Dermis microvascular lymphatic vessel endothelial cell (primary cell): ENCODE measurements around the gene CLEC16A. TPM values are rescaled to one million over a fixed set of nuclear protein-coding genes. Genes with fewer than 3 reads are reported as not detected.
A peak's percentile ranks its signal among the peaks of the same experiment; 100 is the strongest.
"Not testable (repeated sequence)": the region's sequence is repeated elsewhere in the genome, so short reads cannot be mapped to it uniquely, and the experiment has no call there.

Source experiments
- DNase-seq, 2 donors: peaks; one replicate each; pipeline versions ENCODE4 v3.0.0 to v3.0.0-alpha.2; 2010; ENCODE audit warnings: low read depth in 2 of 2
- total RNA-seq: library from RNA; depleted of rRNA; stranded (reverse); fragments of >200 nt; gene quantifications from 2 replicates; pipeline ENCODE4 v1.2.1, GENCODE V29; 2014

The CLEC16A gene
- total RNA-seq, 1 donor from 2014 or later: 10.5 TPM

DNA sequence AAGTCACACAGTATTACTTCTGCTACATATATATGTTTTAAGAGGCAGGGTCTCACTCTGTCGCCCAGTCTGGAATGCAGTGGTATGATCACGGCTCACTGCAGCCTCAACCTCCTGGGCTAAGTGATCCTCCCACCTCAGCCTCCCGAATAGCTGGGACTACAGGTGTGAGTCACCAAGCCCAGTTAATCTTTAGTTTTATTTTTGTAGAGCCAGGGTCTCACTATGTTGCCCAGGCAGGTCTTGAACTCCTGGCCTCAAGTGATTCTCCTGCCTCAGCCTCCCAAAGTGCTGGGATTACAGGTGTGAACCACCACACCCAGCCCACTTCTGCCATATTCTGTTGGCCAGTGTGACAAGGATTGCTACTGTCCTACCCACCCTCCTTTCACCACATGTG, 19.1 kb upstream of the CLEC16A start:
- DNase-seq: not testable (repeated sequence)

GRCh38 chr16:10926094-10926493, 18.3 kb upstream of the CLEC16A start:
- DNase-seq: no peak

DNA sequence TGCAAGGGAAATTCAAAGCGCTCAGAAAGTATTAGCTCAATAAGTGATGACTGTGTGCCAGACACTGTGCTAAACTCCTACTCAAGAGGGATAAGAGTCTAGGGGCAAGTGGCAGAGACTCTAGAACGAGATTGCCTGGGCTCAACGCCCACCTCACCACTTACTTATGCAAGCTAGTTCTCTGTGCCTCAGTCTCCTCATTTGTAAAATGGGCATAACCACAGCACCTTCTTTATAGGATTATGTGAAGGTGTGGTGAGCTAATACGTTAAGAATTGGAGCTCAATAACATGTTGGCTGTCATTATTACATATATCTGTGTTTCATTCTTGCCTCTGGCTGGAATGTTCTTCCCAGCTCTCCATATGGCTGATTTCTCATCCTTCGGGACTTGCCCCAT, 17.5 kb upstream of the CLEC16A start:
- DNase-seq: no peak

DNA sequence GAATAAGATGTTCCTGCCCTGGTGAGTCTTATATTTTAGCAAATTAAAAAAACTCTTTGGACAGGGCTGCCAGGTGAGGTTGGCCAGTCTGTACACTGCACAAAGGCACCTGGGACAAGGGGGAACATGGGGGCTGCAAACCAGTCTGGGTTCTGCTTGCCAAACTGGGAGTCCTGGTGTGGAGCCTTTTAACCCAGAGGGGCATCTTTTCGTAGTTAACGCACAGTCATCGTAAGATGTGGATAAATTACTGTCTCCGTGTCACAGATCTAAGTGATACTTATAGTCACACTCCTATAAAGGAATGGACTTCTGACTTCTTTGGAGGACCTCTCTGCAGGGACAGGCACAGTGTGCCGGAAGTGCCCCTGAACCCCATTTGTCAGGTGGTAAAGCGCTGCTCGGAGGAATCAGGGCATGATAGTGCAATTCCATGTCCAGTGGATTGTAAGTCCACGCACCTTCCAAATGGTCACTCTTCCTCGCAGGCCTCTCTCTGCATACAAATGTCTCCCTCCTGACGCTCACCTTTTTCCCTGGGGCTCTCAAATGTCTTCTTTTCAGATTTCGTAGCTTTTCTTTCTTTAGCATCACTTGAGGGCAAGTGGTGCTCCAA, 16.8 kb upstream of the CLEC16A start:
- no peak for DNase-seq

- not testable (repeated sequence) for DNase-seq
Observed at GRCh38 chr16:10929097-10929496, 15.3 kb upstream of the CLEC16A start.

GRCh38 chr16:10929853-10930754, 14.3 kb upstream of the CLEC16A start:
- DNase-seq: no peak

DNA sequence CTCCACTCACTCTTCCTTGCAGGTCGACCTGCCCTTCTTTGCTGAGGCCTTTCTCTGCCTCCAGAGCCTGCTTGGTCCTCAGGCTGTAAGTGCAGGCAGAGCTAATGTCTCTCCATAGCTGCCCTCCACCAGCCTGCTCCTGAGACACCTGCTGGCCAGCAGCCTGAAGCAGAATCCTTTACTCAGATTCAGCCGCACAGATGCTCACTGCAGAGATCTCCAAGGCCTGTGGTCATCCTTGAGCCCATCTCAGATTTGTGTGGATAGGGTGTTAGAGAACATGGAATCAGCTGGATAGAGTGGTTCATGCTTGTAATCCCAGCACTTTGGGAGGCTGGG, 13.6 kb upstream of the CLEC16A start:
- DNase-seq: no peak

- DNase-seq: no peak
Observed at GRCh38 chr16:10931134-10931533, 13.2 kb upstream of the CLEC16A start.

GRCh38 chr16:10931977-10932632, 12.3 kb upstream of the CLEC16A start:
- no peak for DNase-seq

GRCh38 chr16:10932959-10933710, 11.2 kb upstream of the CLEC16A start:
- no peak for DNase-seq

- DNase-seq: no peak
Observed at GRCh38 chr16:10933865-10934264, 10.5 kb upstream of the CLEC16A start.

DNA sequence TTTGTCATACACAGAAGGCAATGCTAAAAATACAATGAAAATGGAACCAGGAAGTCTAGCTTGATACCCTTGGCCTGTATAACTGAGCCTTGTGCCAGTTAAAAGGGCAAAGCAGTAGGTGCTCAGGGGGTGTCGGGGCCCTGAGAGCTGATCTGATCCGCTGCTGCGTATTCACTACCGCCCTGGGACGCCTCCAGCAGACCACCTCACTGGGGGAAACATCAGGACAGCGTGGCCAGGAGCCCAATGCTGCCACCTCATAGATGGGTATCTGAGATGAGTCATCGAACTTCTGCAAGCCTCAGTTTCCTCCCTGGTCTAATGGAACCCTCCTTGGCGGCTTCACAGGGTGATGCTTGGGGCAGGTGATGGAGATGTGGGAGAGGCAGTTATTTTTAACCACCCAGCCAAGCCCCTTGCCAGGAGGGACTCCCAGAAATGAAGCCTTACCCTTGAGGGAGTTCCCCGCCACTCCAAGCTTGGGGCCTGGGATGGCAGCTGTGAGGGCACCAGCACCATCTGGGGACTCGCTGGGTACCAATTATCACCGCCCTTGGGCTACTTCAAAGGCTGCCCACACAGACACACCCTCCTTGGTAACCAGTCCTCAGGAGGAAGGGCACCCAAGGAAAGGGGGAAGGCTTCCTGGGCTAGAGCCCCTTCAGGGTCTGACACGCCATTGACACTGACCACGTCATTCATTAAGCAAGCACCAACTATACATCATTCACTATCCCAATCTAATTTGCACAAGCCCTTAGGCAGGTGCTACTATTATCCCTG, 9.8 kb upstream of the CLEC16A start:
- no peak for DNase-seq

GRCh38 chr16:10935226-10935915, 9.0 kb upstream of the CLEC16A start:
- no peak for DNase-seq

DNA sequence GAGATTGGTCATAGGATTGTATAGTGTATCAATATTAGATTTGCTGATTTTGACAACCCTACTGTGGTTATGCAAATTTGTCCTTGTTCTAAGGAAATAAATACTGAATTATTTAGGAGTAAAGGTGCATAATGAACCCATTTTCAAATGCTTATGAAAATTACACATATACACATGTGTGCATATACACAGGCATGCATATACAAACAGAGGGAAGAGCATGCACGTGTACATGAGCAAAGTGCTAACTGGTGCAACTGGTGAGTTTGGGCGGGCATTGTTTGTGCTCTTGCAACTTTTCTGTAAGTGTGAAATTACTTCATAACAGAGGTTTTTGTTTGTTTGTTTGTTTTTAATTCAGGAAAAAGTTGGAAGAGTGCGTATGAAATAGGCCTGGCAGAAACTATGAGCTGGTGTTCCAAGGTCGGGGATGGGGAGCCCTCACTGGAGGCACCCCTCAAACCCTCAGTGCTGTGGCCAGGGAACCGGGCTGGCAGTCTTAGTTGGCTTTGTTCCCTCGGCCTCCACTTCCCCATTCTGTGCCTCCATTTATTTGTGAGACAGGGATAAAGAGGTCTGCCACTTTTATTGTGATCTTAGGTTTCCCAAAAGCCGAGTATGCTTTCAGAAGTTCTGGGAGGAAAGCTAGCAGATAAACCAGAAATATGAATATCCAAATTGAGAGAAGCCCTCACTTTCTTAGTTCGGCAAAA, 7.9 kb upstream of the CLEC16A start:
- DNase-seq: no peak

GRCh38 chr16:10937068-10937859, 7.1 kb upstream of the CLEC16A start:
- peak; percentile 19 to 20 for DNase-seq

GRCh38 chr16:10938321-10938720, 6.0 kb upstream of the CLEC16A start:
- peak in 1 of 2 donors; percentile 39 for DNase-seq

- no peak for DNase-seq
Observed at GRCh38 chr16:10938796-10939648, 5.3 kb upstream of the CLEC16A start.

GRCh38 chr16:10939649-10940234, 4.6 kb upstream of the CLEC16A start:
- DNase-seq: no peak
